ENCODE results near the gene CCNE1.

Gene CCNE1

GRCh38 chr19:29833614-29834261, 21.9 kb downstream of the CCNE1 start:
- Histone ChIP-seq H3K27me3 (ENCODE audit: insufficient read depth, low read length, poor library complexity, severe bottlenecking) (no peaks in the 10 kb centered on the region), H3K4me1 (ENCODE audit: insufficient read depth, low read length, poor library complexity, severe bottlenecking) (peaks cover 6% of the 10 kb centered on the region), H3F3A (ENCODE audit: low read depth) (no peaks in the 10 kb centered on the region), H3K9me3 (ENCODE audit: insufficient read depth, low read depth, low read length) (no peaks in the 10 kb centered on the region), H3K9ac (ENCODE audit: low read depth, low read length, poor library complexity, severe bottlenecking) (no peak overlapping the region), H4K20me1 (ENCODE audit: insufficient read depth, low read length, poor library complexity, severe bottlenecking) (no peaks in the 10 kb centered on the region), H3K79me2 (ENCODE audit: insufficient read depth, low read length) (no peaks in the 10 kb centered on the region), H3K36me3 (ENCODE audit: insufficient read depth, low read length) (no peaks in the 10 kb centered on the region), H3K4me3 (ENCODE audit: low read length, poor library complexity, severe bottlenecking) (no peak overlapping the region), H3K4me2 (ENCODE audit: low read depth, low read length, poor library complexity, severe bottlenecking) (no peak overlapping the region), H3K9me2 (replicated peaks; ENCODE audit: low read depth, low read length) (no peaks in the 10 kb centered on the region), H2AFZ (ENCODE audit: low read length) (no peak overlapping the region)
- TF ChIP-seq EZH2phosphoT487 (IDR thresholded peaks at IDR 0.05; ENCODE audit: borderline replicate concordance) (no peak), CTCF (conservative IDR thresholded peaks at IDR 0.05; ENCODE audit: low read length) (no peak)

- Histone ChIP-seq H3K4me1 (ENCODE audit: insufficient read depth, low read length, poor library complexity, severe bottlenecking) (peaks cover 6% of the 10 kb centered on the region), H3F3A (ENCODE audit: low read depth) (no peaks in the 10 kb centered on the region), H3K79me2 (ENCODE audit: insufficient read depth, low read length) (no peaks in the 10 kb centered on the region), H3K27me3 (ENCODE audit: insufficient read depth, low read length, poor library complexity, severe bottlenecking) (no peaks in the 10 kb centered on the region), H3K4me3 (ENCODE audit: low read length, poor library complexity, severe bottlenecking) (no peak overlapping the region), H3K9me2 (replicated peaks; ENCODE audit: low read depth, low read length) (no peaks in the 10 kb centered on the region), H3K36me3 (ENCODE audit: insufficient read depth, low read length) (no peaks in the 10 kb centered on the region), H4K20me1 (ENCODE audit: insufficient read depth, low read length, poor library complexity, severe bottlenecking) (no peaks in the 10 kb centered on the region), H3K9ac (ENCODE audit: low read depth, low read length, poor library complexity, severe bottlenecking) (no peak overlapping the region), H3K4me2 (ENCODE audit: low read depth, low read length, poor library complexity, severe bottlenecking) (no peak overlapping the region), H3K9me3 (ENCODE audit: insufficient read depth, low read depth, low read length) (no peaks in the 10 kb centered on the region), H2AFZ (ENCODE audit: low read length) (no peak overlapping the region)
- TF ChIP-seq CTCF (conservative IDR thresholded peaks at IDR 0.05; ENCODE audit: low read length) (no peak), EZH2phosphoT487 (IDR thresholded peaks at IDR 0.05; ENCODE audit: borderline replicate concordance) (no peak)
Measured at GRCh38 chr19:29834991-29835846, 23.4 kb downstream of the CCNE1 start.

- Histone ChIP-seq H3K4me3 (ENCODE audit: low read length, poor library complexity, severe bottlenecking) (no peak overlapping the region), H3K36me3 (ENCODE audit: insufficient read depth, low read length) (no peaks in the 10 kb centered on the region), H3K9ac (ENCODE audit: low read depth, low read length, poor library complexity, severe bottlenecking) (no peak overlapping the region), H3K9me3 (ENCODE audit: insufficient read depth, low read depth, low read length) (no peaks in the 10 kb centered on the region), H3F3A (ENCODE audit: low read depth) (no peaks in the 10 kb centered on the region), H4K20me1 (ENCODE audit: insufficient read depth, low read length, poor library complexity, severe bottlenecking) (no peaks in the 10 kb centered on the region), H3K9me2 (replicated peaks; ENCODE audit: low read depth, low read length) (no peaks in the 10 kb centered on the region), H3K27me3 (ENCODE audit: insufficient read depth, low read length, poor library complexity, severe bottlenecking) (no peaks in the 10 kb centered on the region), H3K4me1 (ENCODE audit: insufficient read depth, low read length, poor library complexity, severe bottlenecking) (peaks cover 3% of the 10 kb centered on the region), H3K79me2 (ENCODE audit: insufficient read depth, low read length) (no peaks in the 10 kb centered on the region), H2AFZ (ENCODE audit: low read length) (no peak overlapping the region), H3K4me2 (ENCODE audit: low read depth, low read length, poor library complexity, severe bottlenecking) (no peak overlapping the region)
- no peak for TF ChIP-seq CTCF (conservative IDR thresholded peaks at IDR 0.05; ENCODE audit: low read length)
- no peak for TF ChIP-seq EZH2phosphoT487 (IDR thresholded peaks at IDR 0.05; ENCODE audit: borderline replicate concordance)
Measured at GRCh38 chr19:29836409-29836825, 24.6 kb downstream of the CCNE1 start.
